GM12872 (cell line): ENCODE measurements around the gene FOXK1.

Experiments
- TF ChIP-seq, protein P1 (sequence below): IDR thresholded peaks from 3 replicates; pipeline ENCODE4 v1.5.1; 2011; ENCODE audit warnings: low read depth, mild to moderate bottlenecking, low read length, moderate library complexity; ENCODE audit not compliant: insufficient read depth

FOXK1 gene

DNA sequence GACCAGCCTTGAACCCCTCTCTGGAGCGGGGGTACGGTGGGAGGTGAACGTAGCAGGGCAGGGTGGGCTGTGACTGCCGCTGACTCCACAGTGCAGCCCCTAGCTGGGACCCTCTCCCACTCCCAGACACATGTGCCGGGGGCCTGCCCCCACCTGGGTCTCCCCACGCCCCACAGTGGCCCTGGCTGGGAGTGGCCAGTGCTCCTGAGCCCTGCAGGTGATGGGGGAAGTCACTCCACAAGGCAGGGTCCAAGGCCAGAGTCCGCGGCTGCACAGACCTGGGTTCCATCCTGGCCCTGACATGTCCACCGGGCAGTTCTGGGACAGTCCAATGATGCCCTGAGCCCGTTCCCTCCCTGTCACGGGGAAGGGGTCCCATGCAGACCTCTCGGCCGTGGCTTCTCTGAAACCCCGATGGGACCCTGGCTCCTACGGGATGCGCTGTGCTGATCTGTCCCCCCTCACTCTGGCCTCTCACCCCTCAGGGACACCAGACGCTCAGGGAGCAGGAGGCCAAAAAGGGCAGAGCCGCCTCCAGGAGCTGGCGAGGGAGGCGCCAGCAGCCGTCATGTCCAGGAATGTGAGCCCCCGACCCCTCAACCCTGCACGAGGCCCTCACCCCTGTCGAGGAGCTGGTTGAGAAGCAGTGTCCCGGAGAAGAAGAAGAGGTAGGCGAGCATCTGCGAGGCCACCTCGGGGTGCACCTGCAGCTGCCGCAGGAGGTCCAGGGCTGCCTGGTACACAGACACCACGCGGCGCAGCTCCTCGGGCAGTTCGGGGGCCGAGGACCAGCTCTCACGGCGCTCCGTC is 133.7 kb downstream of the FOXK1 start:
- TF ChIP-seq, protein P1, sequence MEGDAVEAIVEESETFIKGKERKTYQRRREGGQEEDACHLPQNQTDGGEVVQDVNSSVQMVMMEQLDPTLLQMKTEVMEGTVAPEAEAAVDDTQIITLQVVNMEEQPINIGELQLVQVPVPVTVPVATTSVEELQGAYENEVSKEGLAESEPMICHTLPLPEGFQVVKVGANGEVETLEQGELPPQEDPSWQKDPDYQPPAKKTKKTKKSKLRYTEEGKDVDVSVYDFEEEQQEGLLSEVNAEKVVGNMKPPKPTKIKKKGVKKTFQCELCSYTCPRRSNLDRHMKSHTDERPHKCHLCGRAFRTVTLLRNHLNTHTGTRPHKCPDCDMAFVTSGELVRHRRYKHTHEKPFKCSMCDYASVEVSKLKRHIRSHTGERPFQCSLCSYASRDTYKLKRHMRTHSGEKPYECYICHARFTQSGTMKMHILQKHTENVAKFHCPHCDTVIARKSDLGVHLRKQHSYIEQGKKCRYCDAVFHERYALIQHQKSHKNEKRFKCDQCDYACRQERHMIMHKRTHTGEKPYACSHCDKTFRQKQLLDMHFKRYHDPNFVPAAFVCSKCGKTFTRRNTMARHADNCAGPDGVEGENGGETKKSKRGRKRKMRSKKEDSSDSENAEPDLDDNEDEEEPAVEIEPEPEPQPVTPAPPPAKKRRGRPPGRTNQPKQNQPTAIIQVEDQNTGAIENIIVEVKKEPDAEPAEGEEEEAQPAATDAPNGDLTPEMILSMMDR, result no peak

DNA sequence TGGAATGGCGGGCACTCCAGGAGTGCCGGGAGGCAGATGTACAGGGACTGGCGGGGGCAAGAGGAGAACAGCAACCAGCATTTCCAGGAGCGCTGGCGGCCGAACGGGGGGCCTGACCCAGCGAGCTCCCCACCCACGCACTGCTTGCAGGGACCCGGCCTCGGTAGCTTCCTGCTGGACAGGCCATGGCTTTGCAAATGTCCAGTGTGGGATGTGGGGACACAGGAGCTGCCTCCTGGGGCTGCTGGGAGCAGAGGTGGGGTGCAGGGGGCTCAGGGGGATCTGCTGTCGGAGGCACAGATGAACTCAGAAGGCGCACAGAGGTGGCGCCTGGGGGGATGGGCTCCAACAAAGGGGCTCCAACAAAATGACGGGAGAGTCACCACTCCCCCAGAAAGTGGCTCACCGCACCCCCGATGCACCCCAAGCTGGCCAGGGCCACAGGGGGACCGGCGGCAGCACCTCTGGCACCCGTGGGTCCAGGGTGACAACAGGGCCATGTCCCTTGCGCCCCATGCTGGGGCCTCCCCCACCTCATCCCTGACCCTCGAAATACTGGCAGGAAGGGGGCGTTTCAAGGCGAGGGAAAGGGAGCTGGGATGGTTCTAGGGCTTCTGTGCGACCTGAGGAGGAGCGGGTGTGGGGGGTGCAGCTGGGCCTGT is 134.5 kb downstream of the FOXK1 start:
- TF ChIP-seq, protein P1, result no peak

DNA sequence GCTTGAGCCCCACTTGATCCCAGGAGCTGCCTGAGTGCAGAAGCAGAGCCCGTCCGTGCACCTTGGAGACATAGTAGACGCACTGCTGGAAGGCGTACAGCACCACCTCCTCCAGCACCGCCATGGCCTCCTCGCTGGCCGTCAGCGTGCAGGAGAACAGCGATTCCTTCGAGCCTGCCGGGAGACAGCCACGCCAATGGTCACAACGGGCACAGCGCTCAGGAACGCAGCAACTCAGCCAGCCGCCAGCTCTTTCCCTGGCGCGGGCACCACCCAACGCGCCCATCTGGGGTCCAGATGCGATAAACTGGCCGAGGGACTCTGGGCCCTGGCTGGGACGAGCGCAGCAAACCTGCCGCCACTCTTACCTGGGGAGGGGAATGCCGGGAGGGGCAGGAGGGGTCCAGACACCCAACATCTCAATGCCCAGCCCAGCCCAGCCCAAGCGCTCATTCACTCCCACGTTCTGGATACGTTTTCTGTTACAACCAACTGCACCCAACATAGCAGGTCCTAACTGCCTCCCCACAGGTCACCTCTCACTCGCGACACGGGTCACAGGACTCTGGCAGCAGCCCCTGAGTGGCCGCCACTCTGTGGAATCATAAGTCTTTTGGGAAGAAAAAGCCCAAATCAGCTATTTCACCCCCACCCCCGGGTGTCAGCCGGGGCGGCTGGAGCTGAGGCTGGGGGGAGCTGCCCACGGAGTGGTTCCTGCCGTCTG is 135.2 kb downstream of the FOXK1 start:
- TF ChIP-seq, protein P1, result no peak

DNA sequence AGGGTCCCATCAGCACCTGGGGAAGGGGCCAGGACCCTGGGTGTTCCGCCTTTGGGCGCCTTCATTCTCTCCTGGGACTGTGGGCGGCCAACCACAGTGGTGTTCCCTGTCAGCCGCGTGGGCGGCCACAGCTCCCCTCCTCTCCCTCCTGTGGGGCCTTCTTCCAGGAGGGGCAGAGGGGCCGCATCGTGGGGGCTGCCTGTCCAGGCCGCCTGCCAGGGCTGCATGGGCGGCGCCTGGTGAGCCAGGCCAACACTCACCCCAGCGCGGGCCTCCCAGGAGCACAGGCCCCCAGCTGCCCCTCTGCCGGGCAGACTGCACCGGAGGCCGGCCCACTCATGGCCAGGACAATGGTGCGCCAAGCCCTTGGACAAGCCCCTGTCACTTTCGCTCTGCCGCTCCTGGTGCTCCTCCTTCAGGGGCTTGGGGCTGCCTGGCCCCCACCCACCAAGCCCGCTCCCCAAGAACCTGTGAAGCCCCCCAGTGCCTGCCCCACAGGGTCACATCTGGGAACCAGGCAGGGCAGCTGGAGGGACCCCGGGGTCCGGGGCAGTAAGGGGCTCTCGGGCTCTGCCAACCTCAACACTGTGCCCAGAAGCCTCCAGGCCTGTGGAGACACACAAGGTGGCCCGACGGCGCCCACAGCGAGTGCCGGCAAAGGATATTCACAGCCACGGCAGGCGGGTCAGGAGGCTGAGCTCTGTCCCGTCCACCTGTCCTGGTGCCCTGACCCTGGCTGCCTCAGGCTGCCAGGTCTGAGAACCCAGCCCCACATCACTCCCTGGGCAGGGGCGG is 136.1 kb downstream of the FOXK1 start:
- TF ChIP-seq, protein P1, result no peak

DNA sequence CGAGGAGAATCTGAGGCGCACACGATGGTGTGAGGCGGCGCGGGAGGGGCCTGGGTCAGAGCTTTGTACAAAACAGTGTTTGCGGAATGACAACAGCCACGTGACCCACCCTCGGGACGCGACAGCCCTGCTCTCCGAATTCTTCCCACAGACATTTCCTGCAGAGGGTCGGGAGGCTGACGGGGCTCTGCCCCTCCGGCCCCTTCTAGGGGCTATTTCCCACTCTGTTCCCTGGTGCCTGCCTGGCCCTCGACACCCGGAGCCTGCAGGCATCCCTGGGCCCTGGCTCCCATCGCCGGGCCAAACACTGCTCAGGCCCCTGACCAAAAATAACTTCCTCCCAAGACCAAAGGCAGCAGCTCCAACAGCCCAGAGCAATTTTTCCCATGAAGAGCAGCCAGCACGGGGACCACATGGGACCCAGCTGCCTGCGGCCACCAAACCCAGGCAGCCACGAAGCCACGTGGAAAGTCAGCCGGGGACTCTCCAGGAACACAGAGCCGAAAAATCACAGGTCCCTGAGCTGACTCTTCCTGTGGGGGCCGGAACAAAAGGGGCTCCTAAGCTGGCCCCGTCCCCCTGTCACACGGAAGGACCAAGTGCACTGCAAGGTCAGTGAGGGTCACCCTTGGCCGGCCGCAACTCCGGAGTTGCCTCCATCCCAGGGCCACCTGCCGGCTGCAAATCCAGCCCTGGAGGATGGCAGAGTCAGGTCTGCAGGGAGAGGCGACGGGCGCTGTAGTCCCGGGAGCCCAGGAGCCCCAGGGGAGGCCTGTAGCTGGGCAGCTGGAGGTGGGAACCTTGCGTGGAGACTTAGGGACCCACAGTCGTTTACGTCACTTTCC is 137.7 kb downstream of the FOXK1 start:
- TF ChIP-seq, protein P1, result no peak

DNA sequence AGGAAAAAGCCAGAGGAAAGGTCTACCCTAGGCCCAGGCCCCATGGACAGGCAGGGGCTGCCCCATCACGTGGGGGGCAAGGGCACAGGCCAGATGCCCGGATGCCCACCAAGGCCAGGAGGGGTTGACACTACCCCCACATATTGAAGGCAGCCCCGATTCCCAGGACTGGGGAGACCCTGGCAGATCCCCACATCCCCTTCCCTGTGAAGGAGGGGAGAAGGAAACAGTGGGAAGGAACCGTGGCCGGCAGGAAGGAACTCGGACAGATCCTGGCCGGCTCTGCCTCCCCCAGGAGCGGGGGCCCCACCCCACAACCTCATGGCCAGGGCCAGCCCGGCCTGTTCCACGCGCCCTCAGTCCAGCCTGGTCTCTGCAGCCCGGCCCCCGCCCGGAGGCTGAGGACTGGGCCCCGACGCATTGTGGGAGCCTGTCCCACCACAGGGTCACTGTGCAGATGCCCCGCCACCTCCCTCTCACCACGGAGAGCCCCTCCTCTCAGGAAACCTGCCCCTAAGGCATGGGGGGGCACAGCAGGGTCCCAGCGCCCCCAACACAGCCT is 138.4 kb downstream of the FOXK1 start:
- TF ChIP-seq, protein P1, result no peak
